Measurements from ENCODE around the gene SCNM1. TPM values are rescaled to one million over a fixed set of nuclear protein-coding genes. Genes with fewer than 3 reads are reported as not detected.

Gene SCNM1
- total RNA-seq, 4 donors from 2014 or later, result 24.1 to 38.8 (median 27.3) TPM

DNA sequence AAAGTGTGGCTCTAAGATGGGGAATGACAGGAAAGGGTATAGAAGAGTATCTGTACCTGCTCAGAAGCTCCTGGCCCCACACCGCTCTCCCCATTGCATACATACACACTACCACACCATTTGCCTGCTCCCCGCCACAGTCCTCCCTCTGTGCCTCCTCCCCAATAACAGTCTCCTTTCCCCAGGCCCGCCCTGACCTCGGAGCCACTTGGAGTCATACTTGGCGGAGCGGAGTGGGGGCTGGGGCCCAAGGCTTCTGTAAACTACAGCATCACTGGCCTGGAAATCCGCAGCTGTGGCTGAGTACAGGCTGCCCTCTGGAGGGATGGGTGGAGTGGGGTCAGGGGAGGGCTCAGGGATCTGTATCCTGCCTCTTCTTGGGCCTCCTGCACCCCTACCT is 28.2 kb upstream of the SCNM1 start:
- WGBS, 2 donors, result 96 to 98% methylated on average over 7 of the region's 7 CpGs
- intact Hi-C loops (cut with DNase I; ENCODE audit: low total_unique reads), result no loop called here
- no peak for TF ChIP-seq POLR2A (IDR thresholded peaks at IDR 0.05)
- TF ChIP-seq, protein P1, sequence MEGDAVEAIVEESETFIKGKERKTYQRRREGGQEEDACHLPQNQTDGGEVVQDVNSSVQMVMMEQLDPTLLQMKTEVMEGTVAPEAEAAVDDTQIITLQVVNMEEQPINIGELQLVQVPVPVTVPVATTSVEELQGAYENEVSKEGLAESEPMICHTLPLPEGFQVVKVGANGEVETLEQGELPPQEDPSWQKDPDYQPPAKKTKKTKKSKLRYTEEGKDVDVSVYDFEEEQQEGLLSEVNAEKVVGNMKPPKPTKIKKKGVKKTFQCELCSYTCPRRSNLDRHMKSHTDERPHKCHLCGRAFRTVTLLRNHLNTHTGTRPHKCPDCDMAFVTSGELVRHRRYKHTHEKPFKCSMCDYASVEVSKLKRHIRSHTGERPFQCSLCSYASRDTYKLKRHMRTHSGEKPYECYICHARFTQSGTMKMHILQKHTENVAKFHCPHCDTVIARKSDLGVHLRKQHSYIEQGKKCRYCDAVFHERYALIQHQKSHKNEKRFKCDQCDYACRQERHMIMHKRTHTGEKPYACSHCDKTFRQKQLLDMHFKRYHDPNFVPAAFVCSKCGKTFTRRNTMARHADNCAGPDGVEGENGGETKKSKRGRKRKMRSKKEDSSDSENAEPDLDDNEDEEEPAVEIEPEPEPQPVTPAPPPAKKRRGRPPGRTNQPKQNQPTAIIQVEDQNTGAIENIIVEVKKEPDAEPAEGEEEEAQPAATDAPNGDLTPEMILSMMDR (IDR thresholded peaks at IDR 0.05), result no peak

DNA sequence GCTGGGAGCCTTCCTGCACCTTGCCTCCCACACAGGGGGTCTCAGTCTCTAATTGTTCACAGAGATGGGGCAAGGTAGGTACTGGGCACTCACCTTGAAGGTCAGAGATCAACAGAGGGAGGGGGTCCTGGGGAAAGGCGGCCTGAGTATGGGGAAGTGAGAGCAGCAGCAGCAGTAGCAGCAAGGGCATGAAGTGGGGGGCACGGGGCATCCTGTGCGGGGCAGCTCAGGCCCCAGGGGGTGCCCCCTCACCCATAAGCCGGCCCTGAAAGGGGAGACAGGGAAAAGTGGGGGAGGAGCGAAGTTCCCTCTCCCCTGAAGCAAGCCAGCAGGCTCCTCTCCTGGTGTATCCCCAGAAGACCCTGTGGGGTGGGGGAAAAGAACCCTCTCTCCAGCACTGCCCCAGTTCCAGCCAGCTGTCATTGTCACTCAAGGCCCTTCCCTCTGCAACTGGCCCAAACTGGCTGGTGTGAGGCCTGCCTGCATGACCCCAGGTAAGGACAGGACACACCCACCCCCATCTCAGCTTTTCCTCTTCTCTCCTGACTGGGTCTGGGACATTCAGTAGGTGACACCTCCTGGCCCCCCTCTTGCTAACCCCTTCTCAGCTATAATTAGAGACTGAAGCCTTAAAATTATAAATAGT is 23.4 kb upstream of the SCNM1 start:
- peak in 1 of 2 donors; percentile 58 for DNase-seq (ENCODE audit: low spot score in 2 of 2)
- intact Hi-C loops (cut with DNase I; ENCODE audit: low total_unique reads), result no loop called here
- 74 to 76% methylated on average over 5 of the region's 5 CpGs for WGBS, 2 donors

More for the DNA sequence above, 28.2 kb upstream of the SCNM1 start:
- no peak for DNase-seq (ENCODE audit: low spot score in 2 of 2)
- H3K4me3 ChIP-seq (ENCODE audit: low read depth, poor library complexity, severe bottlenecking), result no peak overlapping the region

DNA sequence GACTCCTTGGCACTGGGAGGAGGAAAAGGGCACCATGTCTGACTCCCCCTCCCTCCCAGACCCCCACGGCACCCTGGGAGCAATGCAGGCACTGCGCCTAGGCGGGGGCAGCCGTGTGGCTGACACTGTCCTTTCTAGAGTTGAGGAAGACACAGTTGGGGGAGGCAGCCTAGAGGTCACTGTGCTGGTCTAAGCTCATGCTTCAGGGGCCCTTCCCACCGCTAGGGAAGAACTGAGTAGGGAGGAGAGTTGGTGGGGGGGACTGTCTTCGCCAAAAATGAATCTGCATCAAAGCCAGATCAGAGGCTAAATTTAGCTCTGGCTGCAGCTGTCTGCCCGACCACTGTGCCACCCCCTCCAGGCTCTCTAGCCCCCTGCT is 22.9 kb upstream of the SCNM1 start:
- intact Hi-C loops (cut with DNase I; ENCODE audit: low total_unique reads), result no loop called here
- no peak for DNase-seq (ENCODE audit: low spot score in 2 of 2)
- H3K4me3 ChIP-seq (ENCODE audit: low read depth, poor library complexity, severe bottlenecking), result no peak overlapping the region
- WGBS, 2 donors, result 84 to 90% methylated on average over 7 of the region's 7 CpGs
- TF ChIP-seq, protein P1 (IDR thresholded peaks at IDR 0.05), result no peak
- no peak for TF ChIP-seq POLR2A (IDR thresholded peaks at IDR 0.05)

More for the DNA sequence above, 23.4 kb upstream of the SCNM1 start:
- TF ChIP-seq, protein P1 (IDR thresholded peaks at IDR 0.05), result no peak
- no peak for TF ChIP-seq POLR2A (IDR thresholded peaks at IDR 0.05)
- H3K4me3 ChIP-seq (ENCODE audit: low read depth, poor library complexity, severe bottlenecking), result no peak overlapping the region

DNA sequence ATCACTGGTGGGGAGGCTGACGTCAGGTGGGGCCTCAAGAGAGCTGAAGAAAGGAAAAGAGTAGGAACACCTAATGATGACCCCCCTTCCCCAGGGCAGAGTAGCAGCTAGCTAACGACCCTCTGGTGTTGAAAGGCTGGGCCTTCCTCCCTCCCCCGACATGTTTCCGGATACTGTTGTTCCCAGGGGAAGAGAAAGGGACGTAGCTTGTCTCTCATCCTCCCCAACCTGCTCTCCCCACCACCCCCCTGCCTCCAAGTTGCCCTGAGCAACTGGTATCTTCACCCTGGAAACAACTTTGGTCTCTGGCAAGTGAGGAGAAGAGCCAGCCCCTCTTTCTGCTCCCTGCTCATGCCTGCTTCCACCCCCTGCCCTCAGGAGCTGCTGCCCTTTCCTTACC is 22.0 kb upstream of the SCNM1 start:
- TF ChIP-seq, protein P1 (IDR thresholded peaks at IDR 0.05), result no peak
- TF ChIP-seq POLR2A (IDR thresholded peaks at IDR 0.05), result no peak
- 64 to 75% methylated on average over 5 of the region's 5 CpGs for WGBS, 2 donors
- no peak for DNase-seq (ENCODE audit: low spot score in 2 of 2)
- no peak overlapping the region for H3K4me3 ChIP-seq (ENCODE audit: low read depth, poor library complexity, severe bottlenecking)
- intact Hi-C loops (cut with DNase I; ENCODE audit: low total_unique reads), result no loop called here

DNA sequence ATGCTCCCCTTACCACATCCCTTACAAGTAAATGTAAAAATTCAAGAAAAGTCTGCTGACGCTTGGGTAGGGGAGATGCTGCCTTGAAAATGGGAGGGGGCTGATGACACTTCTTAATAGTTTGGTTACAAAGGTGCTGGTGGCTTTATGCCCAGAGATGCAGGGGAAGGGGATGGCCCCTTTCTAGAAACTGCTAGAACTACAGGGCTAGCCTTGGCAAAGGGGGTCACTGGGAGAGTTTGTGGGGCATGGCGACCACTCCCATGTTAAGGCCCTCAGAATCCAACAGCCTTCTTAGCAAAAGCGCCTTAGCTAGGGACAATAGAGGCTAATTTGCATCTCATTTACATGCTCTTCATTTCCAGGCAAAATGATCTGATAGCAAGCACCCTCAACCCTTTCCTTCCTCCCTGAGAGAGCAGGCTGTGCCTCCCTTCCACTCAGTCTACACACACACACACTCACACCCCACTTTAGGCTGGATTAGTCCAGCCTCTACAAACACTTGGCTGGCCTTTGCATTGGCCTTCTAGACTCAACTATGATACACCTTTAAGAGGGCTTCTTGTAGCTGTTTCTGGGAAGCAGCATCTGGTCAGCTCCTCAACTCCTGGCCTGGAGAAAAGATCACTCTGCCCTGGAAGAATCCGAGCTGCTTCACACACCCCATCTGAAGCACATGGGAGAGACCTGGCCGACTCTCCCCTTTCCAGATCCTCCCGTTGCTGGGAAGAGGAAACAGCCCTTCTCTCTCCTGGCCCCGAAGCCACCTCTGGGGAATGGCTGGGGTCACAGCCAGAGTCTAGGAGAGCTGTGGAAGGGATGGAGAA is 21.3 kb upstream of the SCNM1 start:
- DNase-seq (ENCODE audit: low spot score in 2 of 2), result peak in 1 of 2 donors; percentile 73
- intact Hi-C loops (cut with DNase I; ENCODE audit: low total_unique reads), result no loop called here
- 56 to 58% methylated on average over 7 of the region's 7 CpGs for WGBS, 2 donors
- H3K4me3 ChIP-seq (ENCODE audit: low read depth, poor library complexity, severe bottlenecking), result no peak overlapping the region
- TF ChIP-seq POLR2A (IDR thresholded peaks at IDR 0.05), result no peak
- TF ChIP-seq, protein P1 (IDR thresholded peaks at IDR 0.05), result no peak
